HG02759 (cell line): ENCODE results near the gene PCSK6.
"Not testable (repeated sequence)": the region's sequence is repeated elsewhere in the genome, so short reads cannot be mapped to it uniquely, and the experiment has no call there.

ENCODE experiments used
- ATAC-seq: cut with Tn5 transposase; IDR thresholded peaks from one replicate; pipeline ENCODE4 v1.9.1; 2021; ENCODE audit warnings: mild to moderate bottlenecking, moderate library complexity; ENCODE audit not compliant: unreplicated experiment

Gene PCSK6

DNA sequence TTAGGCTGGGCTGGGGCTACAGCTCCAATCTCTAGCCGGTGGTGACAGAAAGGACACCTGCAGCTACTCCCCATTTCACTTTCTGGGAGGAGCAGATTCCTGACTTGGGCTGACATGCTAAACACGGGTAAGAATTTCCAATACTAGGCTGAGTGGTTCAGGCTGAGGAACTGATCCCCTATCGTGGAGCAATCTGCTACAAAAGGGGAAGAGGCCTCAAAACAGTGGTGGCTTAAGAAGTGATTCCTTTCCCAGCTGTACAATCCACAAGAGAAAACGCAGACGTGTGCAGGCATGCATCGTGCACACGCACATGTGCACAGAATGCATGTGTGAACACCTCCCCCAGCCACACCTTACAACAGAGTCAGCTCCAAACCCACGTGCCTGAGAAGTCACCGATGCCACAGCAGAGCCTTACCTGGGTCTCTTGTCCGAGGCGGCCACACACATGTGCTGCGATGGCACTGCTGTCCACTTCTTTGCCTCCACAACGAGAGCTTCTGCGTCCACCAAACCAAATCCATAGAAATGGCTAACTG, 107.8 kb downstream of the PCSK6 start:
- no peak for ATAC-seq

DNA sequence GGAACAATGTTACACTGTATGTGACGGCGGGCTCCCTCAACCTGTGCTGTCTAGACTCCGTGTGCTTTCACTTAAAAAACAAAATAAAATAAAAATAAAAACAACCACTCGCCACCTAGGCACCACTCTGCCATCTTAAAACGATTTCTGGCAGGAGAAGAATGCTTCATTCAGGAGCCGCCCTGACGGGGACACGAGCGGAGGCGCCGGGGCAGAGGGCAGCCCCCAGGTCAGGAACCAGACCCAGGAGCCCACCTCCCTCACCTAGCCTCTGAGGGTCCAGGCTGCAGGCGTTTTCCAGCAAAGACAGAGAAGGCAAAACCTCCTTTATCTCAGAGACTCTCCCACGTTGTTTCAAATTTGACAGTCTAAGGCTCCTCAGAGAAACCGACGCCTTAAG, 109.4 kb downstream of the PCSK6 start:
- no peak for ATAC-seq

DNA sequence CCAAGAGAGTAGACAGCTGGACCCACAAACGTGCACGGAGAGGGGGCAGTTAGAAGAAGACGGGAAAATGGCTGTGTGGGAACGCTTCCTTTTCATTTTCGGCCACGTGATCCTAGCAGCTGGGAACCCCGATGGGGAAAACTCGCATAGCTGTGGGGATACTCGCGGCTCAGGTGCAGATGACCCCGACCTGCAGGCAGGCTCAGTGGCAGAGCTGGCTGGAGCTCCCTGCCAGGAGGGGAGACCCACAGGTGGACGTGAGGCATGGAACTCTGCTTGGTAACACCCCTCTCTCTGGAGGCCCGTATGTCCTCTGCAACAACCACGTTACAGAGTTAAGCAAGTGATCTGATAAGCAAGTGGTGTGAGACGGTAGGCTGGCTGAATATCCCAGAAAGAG, 109.9 kb downstream of the PCSK6 start:
- no peak for ATAC-seq

DNA sequence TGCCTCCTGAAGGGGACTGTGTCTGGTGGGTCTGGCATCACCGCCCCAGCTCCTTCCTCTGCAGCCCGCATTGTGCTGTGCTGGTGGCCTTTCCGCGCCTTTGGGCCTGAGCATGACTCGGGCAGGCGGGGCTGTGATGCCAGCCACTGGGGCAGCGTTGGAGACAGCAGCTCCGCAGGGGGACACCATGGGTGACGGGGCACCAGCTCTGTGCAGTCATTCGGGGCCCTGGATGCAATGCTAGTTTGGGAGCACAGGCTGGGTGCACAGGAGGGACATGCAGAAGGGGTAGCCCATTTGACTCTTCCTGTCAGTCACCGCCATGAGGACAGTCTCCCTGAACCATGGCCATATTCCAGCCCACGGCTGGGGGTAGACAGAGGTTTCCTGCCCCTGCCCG, 110.6 kb downstream of the PCSK6 start:
- no peak for ATAC-seq

DNA sequence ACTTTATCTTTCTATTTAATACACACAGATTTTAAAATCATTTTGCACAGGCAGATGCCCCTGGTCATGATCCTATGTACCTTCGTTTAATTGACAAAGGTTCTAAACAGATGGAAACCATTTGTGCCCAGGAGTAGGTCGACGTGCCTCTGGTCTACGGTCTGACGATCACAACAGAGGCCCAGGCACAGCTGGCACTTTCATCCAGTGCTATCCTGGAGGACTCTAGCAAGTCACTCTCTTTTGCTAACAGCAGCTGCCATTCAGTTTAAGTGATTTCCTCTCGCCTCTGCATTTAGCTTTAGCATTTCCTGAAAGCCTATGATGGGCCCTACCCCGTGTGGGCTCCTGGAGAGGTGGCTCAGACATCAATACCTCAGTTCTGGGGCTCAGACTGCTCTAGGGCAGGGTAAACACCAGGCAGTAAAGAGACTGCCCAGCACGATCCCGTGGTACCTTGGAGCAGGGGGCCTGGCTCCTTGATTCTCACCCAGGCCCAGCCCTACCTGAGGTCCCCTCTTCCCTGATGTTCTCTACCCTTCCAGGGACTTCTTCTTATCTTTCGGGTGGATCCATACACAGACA, 111.2 kb downstream of the PCSK6 start:
- ATAC-seq, result no peak

DNA sequence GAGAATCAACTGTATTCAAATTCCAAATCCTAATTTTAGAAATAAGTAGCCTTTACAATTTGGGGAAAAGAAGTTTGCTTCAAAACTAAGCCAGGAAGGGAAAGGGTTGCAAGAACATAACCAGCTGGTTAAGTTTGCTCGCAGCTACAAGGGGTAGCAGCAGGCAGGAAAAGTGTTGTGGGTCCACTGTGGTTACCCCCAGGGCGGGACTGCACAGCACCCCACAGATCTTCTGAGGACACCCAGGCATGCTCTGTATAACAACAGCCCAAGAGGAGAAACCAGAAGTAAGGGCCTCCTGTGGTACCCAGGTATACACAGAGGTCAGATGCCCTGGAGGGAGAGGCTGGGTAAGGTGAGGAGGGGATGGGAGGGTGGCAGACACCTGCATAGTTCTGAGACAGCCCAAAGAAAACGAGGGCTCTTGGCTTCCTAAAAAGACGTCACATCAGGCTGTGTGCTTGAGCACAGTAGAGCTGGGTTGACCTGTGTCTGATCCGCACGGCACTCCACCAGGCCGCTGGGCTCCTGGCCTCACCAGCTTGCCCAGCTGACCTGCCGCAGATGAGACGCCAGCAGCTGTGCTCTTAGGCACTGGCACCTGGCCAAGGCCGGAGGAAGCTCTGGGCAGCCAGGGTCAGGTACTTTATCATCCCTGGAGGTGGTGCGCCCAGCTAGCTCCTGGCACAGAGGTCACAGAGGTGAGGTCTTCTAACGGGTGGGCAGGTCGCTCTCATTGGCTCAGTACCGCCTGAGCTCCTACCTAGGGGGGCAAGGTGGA, 112.7 kb downstream of the PCSK6 start:
- ATAC-seq, result no peak

DNA sequence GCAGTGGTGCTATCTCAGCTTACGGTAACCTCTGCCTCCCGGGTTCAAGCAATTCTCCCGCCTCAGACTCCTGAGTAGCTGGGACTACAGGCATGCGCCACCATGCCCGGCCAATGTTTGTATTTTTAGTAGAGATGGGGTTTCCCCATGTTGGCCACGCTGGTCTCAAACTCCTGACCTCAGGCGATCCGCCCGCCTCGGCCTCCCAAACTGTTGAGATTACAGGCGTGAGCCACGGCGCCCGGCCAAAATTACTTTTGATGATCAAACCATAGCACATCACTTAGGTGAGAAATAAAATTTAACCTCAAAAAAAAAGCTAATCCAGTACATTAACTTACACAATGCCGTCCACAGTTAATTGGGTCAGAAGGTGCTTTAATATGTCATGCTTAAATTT, 114.5 kb downstream of the PCSK6 start:
- ATAC-seq, result not testable (repeated sequence)

DNA sequence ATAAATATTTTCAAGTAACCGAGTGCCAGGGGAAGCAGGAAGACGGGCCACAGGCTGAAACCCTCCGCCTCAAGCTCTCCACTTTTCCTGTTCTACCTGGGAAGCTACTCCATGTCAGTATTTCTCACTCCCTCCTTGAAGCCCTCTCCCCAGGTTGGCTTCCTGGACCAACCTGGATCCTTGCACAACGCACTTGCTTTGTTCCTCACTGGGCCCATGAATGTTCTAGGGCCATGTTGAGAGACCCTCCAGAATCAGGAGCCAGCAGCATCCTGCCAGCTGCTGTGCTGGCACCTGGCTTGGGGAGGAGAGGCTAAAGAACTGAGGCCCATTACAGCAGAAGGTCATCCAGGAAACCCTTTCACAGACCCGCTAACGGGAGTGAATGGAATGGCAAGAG, 115.2 kb downstream of the PCSK6 start:
- ATAC-seq, result no peak

DNA sequence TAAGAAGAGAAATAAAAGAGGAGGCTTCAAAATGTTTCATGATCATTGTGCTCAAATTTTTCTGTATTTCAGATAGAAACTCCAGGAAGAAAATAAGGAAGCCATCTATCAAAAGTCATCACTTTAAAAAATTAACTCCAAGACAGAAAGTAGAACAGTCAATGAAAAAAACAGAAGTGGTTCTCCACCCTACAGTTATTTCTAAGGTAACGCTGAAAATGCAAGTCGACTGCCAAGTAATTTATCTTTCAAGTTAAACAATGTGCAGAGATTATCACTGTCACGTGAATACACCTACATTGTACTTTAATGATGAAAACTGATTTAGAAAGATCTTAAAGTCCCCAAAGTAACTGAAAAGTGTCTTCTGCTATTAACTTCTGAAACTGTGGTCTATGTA, 115.9 kb downstream of the PCSK6 start:
- ATAC-seq, result no peak

DNA sequence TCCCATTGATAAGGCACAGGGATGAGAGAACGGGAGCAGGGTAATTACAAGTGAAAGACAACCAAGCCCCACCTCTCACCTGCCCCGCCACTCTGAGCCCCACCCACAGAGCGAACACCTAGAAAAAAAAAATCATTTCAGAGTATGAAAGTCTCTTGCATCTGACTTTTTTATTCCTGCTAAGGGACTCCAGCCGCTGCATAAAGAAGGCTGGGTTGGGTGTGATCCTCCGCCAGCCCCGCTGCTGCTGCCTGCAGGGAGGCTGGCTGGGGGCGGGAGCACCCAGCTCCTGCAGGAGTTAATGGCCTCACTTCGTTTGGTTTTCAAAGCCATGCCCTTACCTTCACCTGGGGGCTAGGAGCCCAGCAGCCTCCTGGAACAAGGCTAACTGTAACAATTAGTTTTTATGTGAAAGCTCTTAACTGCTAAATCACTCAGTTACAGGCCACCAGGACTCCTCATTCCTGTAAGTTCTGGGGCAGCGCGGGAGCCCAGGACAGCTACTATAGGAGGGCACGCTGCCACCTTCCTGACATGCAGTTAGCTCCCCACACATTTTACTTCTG, 116.5 kb downstream of the PCSK6 start:
- no peak for ATAC-seq

DNA sequence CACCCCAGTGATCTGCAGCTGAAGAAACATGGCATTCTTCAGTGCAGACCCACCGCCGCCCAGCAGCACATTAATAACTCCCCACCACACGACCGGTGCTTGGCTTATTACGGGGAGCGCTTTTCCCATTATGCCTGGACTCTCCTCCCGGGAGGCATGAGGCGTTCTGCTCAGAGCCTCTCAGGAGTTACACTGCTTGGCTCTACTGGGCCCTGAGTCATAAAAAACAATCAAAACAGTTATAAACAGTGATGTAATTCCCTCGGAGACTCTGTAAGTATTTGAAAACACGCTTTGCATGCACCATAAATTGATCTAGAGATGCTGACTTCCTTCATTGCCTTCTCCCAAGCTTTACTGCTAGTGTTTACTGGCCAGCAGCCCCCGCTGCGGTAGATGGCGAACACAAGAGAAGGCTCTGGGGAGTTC, 117.3 kb downstream of the PCSK6 start:
- ATAC-seq, result no peak

DNA sequence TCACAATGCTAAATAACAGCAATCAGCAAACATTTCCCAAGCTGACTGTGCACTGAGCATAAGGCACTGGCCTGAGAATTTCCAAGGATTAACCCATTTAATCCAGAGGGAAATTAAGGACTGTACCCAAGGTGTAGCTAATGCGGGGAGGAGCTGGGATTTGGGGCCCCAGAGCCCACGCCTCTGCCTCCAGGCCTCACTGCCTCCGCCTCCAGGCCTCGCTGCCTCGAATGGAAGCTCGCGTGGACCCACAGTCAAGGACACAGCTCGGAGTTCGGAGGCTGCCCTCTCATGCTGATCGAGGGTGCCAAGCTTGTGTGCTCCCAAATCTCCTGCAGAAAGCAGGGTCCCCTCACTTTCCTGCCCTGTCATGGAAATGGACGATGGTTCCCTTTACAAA, 118.0 kb downstream of the PCSK6 start:
- no peak for ATAC-seq

DNA sequence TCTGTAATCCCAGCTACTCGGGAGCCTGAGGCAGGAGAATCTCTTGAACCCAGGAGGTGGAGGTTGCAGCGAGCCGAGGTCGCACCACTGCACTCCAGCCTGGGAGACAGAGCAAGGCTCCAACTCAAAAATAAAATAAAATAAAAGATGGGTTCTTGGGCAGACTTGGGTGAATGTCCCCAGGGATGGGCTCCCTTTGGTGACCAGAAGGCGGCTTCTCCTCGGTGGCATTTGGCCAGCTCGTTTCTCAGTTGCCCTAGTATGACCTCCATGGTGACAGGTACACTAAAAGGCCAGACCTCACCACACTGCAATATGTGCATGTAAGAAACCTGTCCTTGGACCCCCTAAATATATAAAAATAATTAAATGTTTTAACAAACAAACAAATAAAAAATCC, 118.4 kb downstream of the PCSK6 start:
- no peak for ATAC-seq

DNA sequence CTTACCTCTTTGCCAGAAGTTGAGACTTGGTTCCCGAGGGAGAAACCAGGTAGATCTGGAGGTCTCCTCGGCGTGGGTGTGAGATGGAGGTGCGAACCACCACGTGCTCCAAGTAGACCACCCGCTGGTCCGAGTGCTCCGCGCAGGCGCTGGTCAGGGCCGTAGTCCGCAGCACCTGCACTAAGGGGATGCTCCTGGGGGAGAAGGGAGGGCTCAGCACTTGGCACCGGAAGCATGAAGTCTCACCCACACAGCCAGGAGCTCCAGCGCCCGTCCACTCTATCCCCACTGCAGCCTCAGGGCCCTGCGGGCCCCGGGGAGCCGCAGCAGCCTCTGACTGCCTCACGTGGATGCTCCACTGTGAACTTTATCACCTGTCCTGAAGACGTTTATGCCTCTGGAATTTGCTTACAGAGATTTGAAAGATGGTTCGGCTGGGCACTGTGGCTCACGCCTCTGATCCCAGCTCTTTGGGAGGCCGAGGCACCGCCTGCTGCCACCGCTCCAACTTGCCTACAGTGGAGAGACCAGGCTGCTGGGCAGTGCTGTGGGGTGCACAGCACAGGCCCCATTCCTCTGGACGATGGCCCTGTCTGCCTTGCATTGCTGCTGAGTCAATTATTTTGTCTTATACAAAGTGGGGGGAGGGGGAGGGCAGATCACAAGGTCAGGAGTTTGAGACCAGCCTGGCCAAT, 119.0 kb downstream of the PCSK6 start:
- ATAC-seq, result no peak

DNA sequence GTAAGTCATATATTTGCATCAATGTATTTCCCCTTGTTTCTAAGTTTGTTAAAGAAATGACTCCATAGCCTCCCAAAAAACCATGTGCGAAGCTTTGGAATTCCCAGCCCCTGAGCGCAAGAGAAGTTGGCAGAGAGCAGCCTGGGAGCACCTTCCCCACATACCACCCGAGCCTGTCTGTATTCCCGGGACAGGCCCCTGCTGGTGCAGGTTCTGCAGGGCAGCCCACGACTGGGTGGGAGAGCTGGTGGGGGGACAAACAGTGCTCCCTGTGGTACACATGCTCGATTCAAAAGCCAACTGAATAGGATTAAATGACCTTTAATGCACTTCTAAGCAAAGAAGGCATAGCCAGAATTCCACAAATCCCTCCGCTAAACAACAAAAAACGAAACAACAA, 119.8 kb downstream of the PCSK6 start:
- ATAC-seq, result no peak

DNA sequence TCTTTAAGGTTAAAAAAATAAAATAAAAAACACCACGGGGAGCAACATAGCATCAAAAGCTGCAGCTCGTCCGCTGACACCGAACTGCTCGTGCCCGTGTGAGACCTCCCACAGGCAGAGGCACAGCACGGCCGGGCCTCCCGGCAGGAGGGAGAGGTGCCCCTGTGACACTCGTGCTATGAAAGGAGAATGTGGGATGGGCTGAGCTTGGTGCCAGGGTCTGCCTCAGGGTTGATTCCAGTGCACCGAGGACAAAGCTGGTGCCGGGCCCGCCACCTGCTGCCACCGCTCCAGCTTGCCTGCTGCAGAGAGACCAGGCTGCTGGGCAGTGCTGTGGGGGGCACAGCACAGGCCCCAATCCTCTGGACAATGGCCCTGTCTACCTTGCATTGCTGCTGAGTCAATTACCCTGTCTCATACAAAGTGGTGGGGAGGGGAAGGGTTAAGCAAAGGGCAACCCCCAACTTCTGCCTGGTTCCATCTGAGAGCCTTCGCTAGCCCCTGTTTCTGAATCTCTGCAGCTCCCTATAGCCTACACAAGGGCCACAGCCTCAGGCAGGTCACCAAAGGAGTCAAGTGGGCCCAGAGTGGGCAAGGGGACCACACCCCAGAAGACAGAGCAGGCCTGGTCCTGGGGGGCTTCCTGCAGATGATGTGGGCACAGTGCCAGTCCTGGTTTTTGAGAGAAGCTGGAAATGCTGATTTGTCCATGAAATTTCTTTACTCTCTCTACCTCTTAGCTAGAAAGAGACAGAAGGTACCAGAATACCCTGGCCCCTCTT, 120.5 kb downstream of the PCSK6 start:
- no peak for ATAC-seq

DNA sequence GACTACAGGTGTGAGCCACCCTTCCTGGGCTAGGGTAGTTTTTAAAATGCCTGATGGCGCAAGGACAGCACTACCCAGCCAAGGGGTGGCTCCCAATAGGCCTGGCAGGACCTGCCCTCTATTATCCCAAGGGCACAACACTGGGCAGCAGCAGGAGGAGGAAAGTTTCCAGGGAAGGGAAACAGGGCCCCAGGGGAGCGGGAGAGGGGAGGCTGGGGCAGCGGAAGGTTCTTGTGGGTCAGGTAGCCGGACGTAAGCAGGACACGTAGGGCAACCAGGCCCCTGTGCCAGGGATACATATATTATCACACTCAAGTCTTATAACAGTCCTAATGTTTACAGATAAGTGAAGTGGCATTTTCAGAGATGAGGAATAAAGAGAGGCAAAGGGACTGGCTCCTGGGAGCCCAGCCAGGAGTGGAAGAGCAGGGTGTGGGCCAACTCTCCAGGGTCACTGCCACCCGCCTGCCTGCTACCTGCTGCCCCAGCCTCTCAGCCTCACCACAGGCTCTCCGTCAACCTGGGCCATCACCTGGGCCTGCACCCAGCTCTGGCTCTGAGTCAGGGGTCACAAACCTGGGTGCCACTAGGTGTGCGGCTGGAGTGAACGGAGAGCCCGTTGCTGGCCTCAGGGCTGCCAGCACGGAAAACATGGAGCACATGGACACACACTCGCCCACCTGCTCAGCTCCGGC, 121.3 kb downstream of the PCSK6 start:
- no peak for ATAC-seq

DNA sequence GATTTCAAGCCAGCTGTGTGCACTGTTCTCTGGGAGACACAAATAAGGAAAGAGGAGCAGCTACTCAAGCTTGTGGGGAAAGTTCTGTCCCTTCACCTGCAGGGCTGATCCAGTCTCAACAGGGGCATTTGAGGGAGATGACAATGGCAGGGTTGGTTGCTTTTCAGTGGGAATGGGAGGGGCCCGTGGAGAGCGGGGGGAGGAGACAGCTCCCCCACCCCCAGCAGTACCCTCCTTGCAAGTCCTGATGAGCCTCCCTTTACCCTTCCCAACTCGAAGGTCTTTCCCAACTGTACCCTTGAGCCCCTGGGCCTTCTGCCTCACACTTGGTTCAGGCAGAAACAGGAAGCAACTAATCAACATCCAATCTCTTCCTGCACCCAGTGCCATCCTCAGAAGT, 122.7 kb downstream of the PCSK6 start:
- ATAC-seq, result no peak

DNA sequence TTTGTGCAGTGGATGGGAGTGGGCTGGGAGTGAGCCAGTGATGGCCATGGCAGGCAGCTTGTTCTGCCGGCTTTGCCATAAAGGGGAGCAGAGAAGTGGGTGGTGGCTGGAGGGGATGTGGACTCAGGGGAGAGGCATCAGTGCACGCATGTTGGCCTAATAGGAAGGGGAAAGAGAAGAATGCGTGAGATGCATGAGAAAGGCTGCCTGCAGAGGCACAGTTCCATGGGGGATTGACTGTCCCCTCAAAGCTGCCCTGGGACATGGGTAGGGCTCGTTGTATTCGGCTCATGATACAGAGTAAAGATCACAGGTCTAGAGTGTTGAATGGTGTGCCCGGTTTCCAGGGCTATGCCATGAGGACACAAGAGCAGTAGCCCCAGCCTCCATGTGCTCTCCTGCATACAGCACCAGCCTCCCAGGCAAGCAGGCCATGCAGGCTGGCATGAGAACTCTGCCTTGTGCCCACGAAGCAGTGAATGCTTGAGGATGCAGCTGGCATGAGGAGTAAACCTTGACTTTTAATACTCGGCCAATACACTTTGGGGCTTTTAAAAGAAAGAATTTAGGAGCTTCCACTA, 126.4 kb downstream of the PCSK6 start:
- no peak for ATAC-seq

DNA sequence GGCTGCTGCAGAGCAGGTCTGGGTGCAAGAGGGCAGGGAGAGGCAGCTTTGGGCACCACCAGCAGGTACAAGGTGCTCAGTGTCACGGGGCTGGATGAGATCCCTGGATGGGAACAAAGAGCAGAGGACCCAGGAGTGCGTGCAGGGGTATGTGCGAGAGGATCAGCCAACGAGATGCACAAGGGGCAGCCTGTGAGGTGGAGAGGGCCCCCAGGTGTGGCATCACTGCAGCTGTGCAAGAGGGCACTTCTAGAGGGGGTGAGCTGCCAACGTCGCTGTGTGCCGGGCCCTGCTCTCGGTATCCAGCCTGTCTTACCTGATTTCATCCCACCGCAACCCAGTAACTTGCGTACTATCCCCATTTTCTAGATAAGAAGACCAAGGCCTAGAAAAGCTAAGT, 127.1 kb downstream of the PCSK6 start:
- no peak for ATAC-seq
